Spleen (tissue), 11 donors: ENCODE measurements around the gene OR6S1. TPM values are rescaled to one million over a fixed set of nuclear protein-coding genes. Genes with fewer than 3 reads are reported as not detected.

Source experiments
- DNase-seq: peaks from one replicate; pipeline ENCODE4 v3.0.0-alpha.2; 2020
- H3K27ac ChIP-seq, 8 donors: fragments of 200-600 bp; sonication (generic) in 7 of 8; 1 replicate in 4 of 8; 2 replicates in 4 of 8; pipeline versions ENCODE4 v1.5.0 to v1.8.0; 2016 to 2021; ENCODE audit warnings: inconsistent platforms in 4 of 8, mild to moderate bottlenecking in 4 of 8, moderate library complexity in 1 of 8
- H3K27me3 ChIP-seq, 7 donors: fragments of 200-600 bp; sonication (generic) in 6 of 7; replicated peaks in 1 of 7; 1 replicate in 4 of 7; 2 replicates in 3 of 7; pipeline versions ENCODE4 v1.5.0 to v1.8.0; 2016 to 2021; ENCODE audit warnings: inconsistent platforms in 3 of 7, mild to moderate bottlenecking in 1 of 7
- H3K36me3 ChIP-seq, 6 donors: fragments of 200-600 bp; sonication (generic) in 5 of 6; 1 replicate in 4 of 6; 2 replicates in 2 of 6; pipeline versions ENCODE4 v1.5.0 to v1.8.0; 2016 to 2021; ENCODE audit warnings: inconsistent platforms in 2 of 6
- H3K4me1 ChIP-seq, 6 donors: fragments of 200-600 bp; sonication (generic) in 5 of 6; 1 replicate in 3 of 6; 2 replicates in 3 of 6; pipeline versions ENCODE4 v1.5.0 to v1.8.0; 2016 to 2021; ENCODE audit warnings: inconsistent platforms in 3 of 6
- H3K4me3 ChIP-seq, 8 donors: fragments of 200-600 bp; sonication (generic) in 7 of 8; 1 replicate in 4 of 8; 2 replicates in 4 of 8; pipeline versions ENCODE4 v1.5.0 to v1.8.0; 2016 to 2021; ENCODE audit warnings: inconsistent platforms in 4 of 8, mild to moderate bottlenecking in 4 of 8, moderate library complexity in 2 of 8
- H3K9me3 ChIP-seq, 8 donors: fragments of 200-600 bp; sonication (generic) in 7 of 8; 1 replicate in 4 of 8; 2 replicates in 4 of 8; pipeline versions ENCODE4 v1.5.0 to v1.8.0; 2016 to 2021; ENCODE audit warnings: inconsistent platforms in 4 of 8
- CTCF ChIP-seq, 11 experiments: fragments of 200-600 bp in 7 of 11; fragments of 450-650 bp in 4 of 11; sonication (generic) in 4 of 11; IDR thresholded peaks in 8 of 11; conservative IDR thresholded peaks in 3 of 11; 1 replicate in 7 of 11; 2 replicates in 4 of 11; pipeline versions ENCODE4 v1.4.0 to v1.8.0; 2016 to 2021; ENCODE audit warnings: antibody characterized with exemption in 11 of 11, inconsistent platforms in 4 of 11, mild to moderate bottlenecking in 1 of 11
- POLR2A ChIP-seq, 3 donors: fragments of 450-650 bp; IDR thresholded peaks; one replicate each; pipeline ENCODE4 v1.5.1; 2017; ENCODE audit warnings: antibody characterized with exemption in 3 of 3, mild to moderate bottlenecking in 1 of 3
- POLR2AphosphoS5 ChIP-seq, 3 donors: sonication (generic); formaldehyde crosslinking; IDR thresholded peaks; one replicate each; pipeline ENCODE4 v1.5.1; 2017; ENCODE audit warnings: antibody characterized with exemption in 3 of 3
- WGBS, 5 donors: extraction: QIAGEN DNeasy Blood & Tissue Kit in 3 of 5; methylation state at CpG; one replicate each; pipeline versions ENCODE4 v1.1.5 to v1.1.7; 2013 to 2018; 5-methylcytosine and 5-hydroxymethylcytosine counted together
- intact Hi-C: fragments of 100-400 bp; cut with DNase I; formaldehyde crosslinking; loops from one replicate; pipeline ENCODE4 v1.15.0; 2023; ENCODE audit warnings: low total_unique reads
- polyA plus RNA-seq, 3 donors: library from polyadenylated mRNA; stranded (reverse); fragments of 200-250 nt; gene quantifications; one replicate each; pipeline ENCODE4 v1.2.1, GENCODE V29; 2013
- total RNA-seq, 7 donors: library from RNA; depleted of rRNA in 3 of 7; stranded (reverse); fragments of >200 nt in 3 of 7; fragmentation: NEBNext Ultra II Directional in 4 of 7; extraction: Animal tissue kit (Norgen Biotek cat#: 25700) in 4 of 7; gene quantifications; one replicate each; pipeline versions ENCODE4 v1.1.0 to v1.2.1, GENCODE V29; 2016 to 2021
- donor health status: healthy with polysubstance abuse.
- donor health status: DM: no; HTN: no; CAD: no; lungs with moderate emphysema.
- donor health status: DM: no; HTN: no; CAD: no.
- donor health status: Bipolar disorder and iron deficiency.
- donor health status: healthy.
- donor health status: DM: no; HTN: no; CAD: no.
- donor health status: DM: yes; HTN: yes; CAD: no.

The OR6S1 gene
- total and polyA plus RNA-seq, 10 donors: 0.10 to 0.77 (median 0.27) TPM; not detected in 7

GRCh38 chr14:20679907-20680306 lies 38.4 kb upstream of the OR6S1 start:
- H3K36me3 ChIP-seq: no peaks in the 10 kb centered on the region
- H3K4me1 ChIP-seq: peaks cover 12 to 52% (median 40%) of the 10 kb centered on the region in 6 donors
- H3K4me3 ChIP-seq: peak overlapping the region in 1 of 8 donors; percentile 88
- no peaks in the 10 kb centered on the region for H3K9me3 ChIP-seq
- no peaks in the 10 kb centered on the region for H3K27me3 ChIP-seq
- DNase-seq: no peak
- peak overlapping the region in 3 of 8 donors; percentile 95 to 100 (median 100) for H3K27ac ChIP-seq
- intact Hi-C loops: loop anchor here (5.0 to 10.0 kb wide), 2 partner anchors 53 to 205 kb away; no protein-coding TSS in a partner anchor
- TF ChIP-seq POLR2AphosphoS5 (IDR thresholded peaks at IDR 0.05) (no peak), CTCF (IDR thresholded peaks at IDR 0.05 in 8 of 11, conservative IDR thresholded peaks at IDR 0.05 in 3 of 11) (no peak), POLR2A (IDR thresholded peaks at IDR 0.05) (no peak)
- WGBS, 5 donors: 88 to 100% (median 95%) methylated on average over 1 of the region's 1 CpG

GRCh38 chr14:20676072-20676471 lies 34.6 kb upstream of the OR6S1 start:
- 51 to 86% (median 82%) methylated on average over 2 of the region's 2 CpGs for WGBS, 5 donors
- Histone ChIP-seq H3K4me1 (peaks cover 11 to 28% (median 16%) of the 10 kb centered on the region in 6 donors), H3K9me3 (no peaks in the 10 kb centered on the region), H3K36me3 (no peaks in the 10 kb centered on the region), H3K27ac (no peak overlapping the region), H3K4me3 (no peak overlapping the region), H3K27me3 (peaks cover 0 to 6% (median 0%) of the 10 kb centered on the region in 7 donors)
- TF ChIP-seq POLR2A (IDR thresholded peaks at IDR 0.05) (no peak), CTCF (IDR thresholded peaks at IDR 0.05 in 8 of 11, conservative IDR thresholded peaks at IDR 0.05 in 3 of 11) (no peak), POLR2AphosphoS5 (IDR thresholded peaks at IDR 0.05) (no peak)
- intact Hi-C loops: loop anchor here (5.0 kb wide), 1 partner anchor 49 kb away; no protein-coding TSS in a partner anchor
- no peak for DNase-seq

GRCh38 chr14:20675669-20676068 lies 34.2 kb upstream of the OR6S1 start:
- intact Hi-C loops: loop anchor here (5.0 kb wide), 1 partner anchor 48 kb away; no protein-coding TSS in a partner anchor
- WGBS, 5 donors: 62 to 86% (median 85%) methylated on average over 2 of the region's 2 CpGs

More at GRCh38 chr14:20675669-20676068, 34.2 kb upstream of the OR6S1 start:
- Histone ChIP-seq H3K36me3 (no peaks in the 10 kb centered on the region), H3K27ac (no peak overlapping the region), H3K27me3 (peaks cover 0 to 6% (median 0%) of the 10 kb centered on the region in 7 donors), H3K4me3 (no peak overlapping the region), H3K9me3 (no peaks in the 10 kb centered on the region), H3K4me1 (peaks cover 7 to 24% (median 12%) of the 10 kb centered on the region in 6 donors)
- no peak for DNase-seq
- TF ChIP-seq POLR2AphosphoS5 (IDR thresholded peaks at IDR 0.05): no peak
- TF ChIP-seq CTCF (IDR thresholded peaks at IDR 0.05 in 8 of 11, conservative IDR thresholded peaks at IDR 0.05 in 3 of 11): no peak
- no peak for TF ChIP-seq POLR2A (IDR thresholded peaks at IDR 0.05)
